Right lobe of liver (tissue), 4 donors: ENCODE measurements around the gene WASF3.

ENCODE experiments used
- CTCF ChIP-seq, 4 donors: fragments of 200-600 bp in 3 of 4; fragments of 450-650 bp in 1 of 4; IDR thresholded peaks; one replicate each; pipeline versions ENCODE4 v1.5.1 to v1.8.0; 2016 to 2022; ENCODE audit warnings: antibody characterized with exemption in 4 of 4, mild to moderate bottlenecking in 2 of 4
- POLR2A ChIP-seq: fragments of 450-650 bp; IDR thresholded peaks from one replicate; pipeline ENCODE4 v1.6.1; 2017; ENCODE audit warnings: antibody characterized with exemption, mild to moderate bottlenecking
- donor health status: DM: no; HTN: no; CAD: no.
- donor health status: DM: no; HTN: no; CAD: no.
- donor health status: DM: no; HTN: yes; CAD: no.

GRCh38 chr13:26508885-26509284 lies 48.6 kb upstream of the WASF3 start:
- TF ChIP-seq CTCF (IDR thresholded peaks at IDR 0.05) (no peak), POLR2A (no peak)
